GM21737 (cell line): ENCODE measurements around the gene RMRP.

Experiments
- ATAC-seq: cut with Tn5 transposase; IDR thresholded peaks from one replicate; pipeline ENCODE4 v1.9.1; 2021; ENCODE audit warnings: mild to moderate bottlenecking, moderate library complexity; ENCODE audit not compliant: unreplicated experiment

RMRP gene

DNA sequence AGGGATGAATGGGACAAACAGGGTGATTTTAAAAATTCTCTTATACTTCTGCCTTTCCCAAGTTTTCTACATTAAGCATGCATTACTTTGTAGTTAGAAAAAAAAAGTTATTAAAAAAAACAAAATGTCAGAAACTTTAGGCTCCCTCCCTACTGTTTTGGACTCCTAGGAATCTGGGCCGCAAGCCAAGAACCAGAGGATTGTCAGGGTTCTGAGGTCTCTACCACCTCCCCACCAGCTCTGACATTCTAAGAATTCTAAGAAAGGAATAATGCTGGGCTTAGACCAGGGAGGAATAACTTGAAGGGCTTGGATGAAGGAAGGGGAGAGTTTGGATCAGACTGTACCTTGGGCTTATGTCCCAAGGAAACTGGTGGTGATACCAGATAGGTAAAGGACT is 8.2 kb upstream of the RMRP start:
- ATAC-seq, result no peak

GRCh38 chr9:35665471-35665818 is 7.6 kb upstream of the RMRP start:
- ATAC-seq, result no peak

DNA sequence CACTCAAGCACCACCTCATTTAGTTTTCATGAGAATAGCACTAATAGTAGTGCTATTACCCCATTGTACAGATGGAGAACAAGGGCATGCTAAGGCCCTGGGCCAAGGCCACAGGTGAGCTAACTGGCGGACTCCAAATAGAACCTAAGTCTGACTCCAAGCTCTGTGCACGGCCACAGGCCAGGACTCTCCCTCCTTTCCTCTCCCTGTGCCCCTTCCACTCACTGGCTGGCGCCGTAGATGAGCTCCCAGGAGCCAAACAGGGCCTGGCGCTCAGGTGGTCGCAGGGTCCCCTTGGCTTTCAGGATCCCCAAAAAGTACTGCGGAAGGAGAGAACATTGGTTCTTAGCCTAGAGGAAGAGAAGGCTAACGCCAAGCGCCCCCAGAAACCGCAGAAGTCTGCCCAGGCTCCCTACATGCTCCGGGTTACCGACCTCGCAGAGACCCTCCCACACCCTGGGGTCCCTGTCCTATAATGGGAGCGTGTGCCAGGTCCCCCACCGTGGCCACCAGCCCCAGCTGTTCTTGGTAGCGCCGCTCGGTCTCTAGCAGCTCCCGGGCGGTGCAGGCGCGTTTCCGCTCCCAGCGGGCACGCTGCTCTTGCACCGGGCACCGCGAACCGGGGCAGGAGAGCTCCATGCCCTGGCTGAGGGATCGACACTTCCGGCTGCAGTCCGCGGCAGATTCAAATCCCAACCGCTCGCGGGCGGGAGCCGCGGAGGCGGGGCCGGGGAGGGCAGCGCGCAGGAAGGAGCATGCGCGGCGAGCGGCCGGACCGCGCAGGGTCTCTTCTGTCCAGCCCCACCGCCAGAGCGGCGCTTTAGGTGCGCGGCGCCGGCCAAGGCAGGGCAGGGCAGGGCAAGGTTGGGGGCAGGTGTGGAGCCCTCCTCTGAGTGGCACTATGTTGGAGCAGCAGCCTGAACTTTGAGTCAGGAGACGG is 7.0 kb upstream of the RMRP start, which contains the start of gene ARHGEF39:
Gene ARHGEF39, minus strand, starts transcription at position 665 of the 940 bp plus-strand sequence. Its CDS starts 26 bp downstream, at position 639.
- peak; percentile 73 for ATAC-seq

GRCh38 chr9:35662437-35662836 is 4.6 kb upstream of the RMRP start:
- no peak for ATAC-seq

DNA sequence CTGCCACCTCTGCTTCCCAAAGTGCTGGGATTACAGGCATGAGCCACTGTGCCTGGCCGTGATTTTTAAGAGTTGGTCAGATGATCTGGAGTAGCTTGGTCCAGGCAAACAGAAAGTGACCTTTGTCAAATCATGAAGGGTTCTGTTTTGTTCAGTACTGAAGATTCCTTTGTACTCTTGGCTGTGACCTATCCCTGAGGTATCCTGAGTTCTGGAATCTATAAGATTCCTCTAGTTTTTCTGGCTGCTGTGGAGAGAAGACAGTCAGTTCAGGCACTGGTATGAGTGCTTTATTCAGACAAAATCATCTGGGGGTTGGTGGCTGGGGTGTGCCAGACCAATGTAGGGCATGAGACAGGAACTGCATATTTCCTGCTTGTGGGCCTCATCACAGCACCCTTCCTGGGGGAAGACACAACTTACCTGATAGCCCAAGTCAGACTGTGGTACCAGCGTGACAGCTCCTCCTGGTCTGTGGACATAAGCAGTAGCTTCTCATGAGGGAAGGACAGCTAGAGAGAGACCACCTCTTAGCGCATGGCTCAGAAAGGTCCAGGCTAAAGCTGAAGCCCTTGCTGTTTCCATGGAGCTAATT is 4.0 kb upstream of the RMRP start:
- no peak for ATAC-seq

DNA sequence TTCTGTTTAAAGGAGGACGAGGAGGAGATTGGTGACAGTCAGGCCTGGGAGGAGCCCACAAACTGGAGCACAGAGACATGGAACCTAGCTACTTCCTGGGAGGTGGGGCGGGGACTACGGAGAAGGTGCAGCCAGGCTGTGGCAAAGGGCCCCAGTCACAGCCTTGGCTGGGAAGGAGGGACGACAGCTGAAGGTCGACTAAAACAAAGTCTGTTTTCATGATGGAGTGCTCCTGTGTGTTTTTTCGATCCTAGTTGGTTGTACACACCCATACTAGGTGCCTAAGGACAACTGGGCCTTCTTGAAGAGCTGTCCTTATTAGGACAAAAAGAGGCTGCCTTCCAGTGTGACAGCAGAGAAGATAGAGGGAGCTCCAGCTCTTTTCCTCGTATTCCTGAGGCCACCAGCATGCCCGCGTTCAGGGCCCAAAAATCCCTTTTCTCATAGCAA is 3.2 kb upstream of the RMRP start:
- ATAC-seq, result no peak

DNA sequence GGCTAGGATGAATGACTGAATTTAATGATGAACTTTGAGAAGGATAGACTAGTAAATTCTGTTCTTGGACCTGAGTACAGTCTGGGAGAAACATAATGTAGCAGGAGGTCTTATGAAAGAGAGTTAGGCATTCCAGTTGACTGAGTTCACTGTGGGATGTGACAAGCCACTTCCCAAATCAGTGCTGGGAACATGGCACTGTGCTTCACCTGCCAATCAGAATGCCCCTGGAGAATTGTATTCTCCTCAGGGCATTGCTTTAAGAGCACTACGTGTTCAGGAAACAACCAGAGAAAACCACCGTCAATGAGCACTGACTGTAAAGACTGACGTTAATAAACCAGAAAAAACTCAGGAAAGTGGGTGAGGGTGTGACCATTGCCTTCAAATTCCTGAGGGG is 1.5 kb upstream of the RMRP start:
- no peak for ATAC-seq

- ATAC-seq, result no peak
Observed at GRCh38 chr9:35658968-35659220, 1.1 kb upstream of the RMRP start.

DNA sequence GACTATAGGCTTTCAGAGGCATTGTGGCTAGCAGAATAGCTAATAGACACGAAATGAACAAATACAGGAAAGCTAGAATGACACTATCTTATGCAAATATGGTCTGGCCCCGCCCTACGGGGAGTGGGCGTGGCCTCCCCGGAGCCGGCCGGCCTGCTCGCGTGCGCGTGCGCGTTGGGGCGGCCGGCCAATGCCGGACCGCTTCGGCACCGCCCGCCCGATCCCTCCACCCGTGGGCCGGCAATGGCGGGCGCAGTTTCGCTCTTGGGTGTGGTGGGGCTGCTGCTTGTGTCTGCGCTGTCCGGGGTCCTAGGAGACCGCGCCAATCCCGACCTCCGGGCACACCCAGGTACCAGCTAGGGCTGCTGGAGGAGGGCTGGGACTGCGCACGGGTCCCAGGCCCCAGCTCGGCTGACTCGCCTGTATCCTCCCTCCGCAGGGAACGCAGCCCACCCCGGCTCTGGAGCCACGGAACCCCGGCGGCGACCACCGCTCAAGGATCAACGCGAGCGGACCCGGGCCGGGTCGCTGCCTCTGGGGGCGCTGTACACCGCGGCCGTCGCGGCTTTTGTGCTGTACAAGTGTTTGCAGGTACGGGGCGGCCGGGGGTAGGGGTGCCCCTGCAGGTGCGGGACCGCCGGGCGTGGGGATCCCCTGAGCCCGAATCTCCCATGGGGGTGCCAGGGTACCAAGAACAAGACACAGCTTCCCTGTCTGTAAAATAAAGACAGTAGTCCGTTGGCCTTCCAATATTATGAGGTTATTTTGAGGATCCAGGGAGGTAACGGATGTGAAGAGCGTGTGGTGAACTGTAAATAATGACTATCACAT is 533 bp upstream of the RMRP start, which contains the start of gene CCDC107:
Gene CCDC107, plus strand, starts transcription at position 156 of the 831 bp plus-strand sequence. Its CDS starts 88 bp downstream, at position 244.
- peak; percentile 52 for ATAC-seq

DNA sequence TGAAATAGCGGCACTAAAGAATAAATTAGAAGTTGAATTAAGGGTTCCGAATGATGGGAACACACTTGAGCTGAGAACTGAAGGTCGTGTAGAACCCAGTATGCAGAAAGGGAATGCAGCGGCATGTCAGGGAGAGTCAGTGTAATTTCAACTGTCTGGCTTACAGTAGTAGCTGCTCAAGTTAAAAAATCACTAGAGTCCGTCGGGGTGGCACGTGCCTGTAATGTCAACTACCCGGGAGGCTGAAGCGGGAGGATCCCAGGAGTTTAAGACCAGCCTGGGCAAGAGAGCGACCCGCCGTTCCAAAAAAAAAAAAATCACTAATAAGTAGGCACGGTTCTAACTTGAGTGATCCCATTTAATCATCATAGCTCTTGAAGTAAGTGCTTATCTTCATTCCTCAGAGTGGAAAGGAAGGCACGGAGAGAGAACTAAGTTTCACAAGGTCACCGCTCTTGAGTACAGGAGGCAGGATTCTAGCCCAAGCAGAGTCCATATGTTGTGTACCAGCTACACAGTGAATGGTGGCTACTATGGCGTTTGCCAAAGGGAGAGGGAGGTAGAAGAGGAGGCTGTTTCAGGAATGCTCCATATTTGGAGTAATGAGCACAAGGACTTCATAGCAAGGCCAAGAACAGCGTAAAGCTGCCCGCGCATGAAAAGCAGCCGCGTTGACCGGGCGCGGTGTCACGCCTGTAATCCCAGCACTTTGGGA is 831 bp downstream of the RMRP start:
- ATAC-seq, result no peak

GRCh38 chr9:35656348-35656747 is 1.5 kb downstream of the RMRP start:
- ATAC-seq, result no peak

DNA sequence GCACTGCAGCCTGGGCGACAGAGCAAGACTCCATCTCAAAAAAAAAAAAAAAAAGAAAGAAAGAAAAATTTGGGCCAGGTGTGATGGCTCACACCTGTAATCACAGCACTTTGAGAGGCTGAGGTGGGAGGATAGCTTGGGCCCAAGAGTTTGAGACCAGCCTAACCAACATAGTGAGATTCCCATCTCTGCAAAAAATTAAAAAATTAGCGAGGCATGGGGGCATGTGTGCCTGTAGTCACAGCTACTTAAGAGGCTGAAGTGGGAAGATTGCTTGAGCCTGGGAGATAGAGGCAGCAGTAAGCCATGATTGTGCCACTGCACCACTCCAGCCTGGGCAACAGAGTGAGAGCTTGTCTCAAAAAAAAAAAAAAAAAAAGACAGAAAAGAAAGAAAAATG is 4.2 kb downstream of the RMRP start:
- ATAC-seq, result no peak

DNA sequence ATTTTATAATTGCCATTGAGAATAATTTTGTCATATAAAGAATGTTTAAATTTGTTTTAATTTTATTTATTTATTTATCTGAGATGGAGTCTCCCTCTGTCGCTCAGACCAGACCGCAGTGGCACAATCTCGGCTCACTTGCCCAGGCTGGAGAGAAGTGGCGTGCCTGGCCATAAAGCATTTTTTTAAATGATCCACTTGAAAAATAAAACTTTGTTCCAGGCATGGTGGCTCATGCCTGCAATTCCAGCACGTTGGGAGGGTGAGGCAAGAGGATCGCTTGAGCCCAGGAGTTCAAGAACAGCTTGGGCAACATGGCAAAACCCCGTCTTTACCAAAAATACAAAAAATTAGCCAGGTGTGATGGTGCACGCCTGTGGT is 5.0 kb downstream of the RMRP start:
- no peak for ATAC-seq

DNA sequence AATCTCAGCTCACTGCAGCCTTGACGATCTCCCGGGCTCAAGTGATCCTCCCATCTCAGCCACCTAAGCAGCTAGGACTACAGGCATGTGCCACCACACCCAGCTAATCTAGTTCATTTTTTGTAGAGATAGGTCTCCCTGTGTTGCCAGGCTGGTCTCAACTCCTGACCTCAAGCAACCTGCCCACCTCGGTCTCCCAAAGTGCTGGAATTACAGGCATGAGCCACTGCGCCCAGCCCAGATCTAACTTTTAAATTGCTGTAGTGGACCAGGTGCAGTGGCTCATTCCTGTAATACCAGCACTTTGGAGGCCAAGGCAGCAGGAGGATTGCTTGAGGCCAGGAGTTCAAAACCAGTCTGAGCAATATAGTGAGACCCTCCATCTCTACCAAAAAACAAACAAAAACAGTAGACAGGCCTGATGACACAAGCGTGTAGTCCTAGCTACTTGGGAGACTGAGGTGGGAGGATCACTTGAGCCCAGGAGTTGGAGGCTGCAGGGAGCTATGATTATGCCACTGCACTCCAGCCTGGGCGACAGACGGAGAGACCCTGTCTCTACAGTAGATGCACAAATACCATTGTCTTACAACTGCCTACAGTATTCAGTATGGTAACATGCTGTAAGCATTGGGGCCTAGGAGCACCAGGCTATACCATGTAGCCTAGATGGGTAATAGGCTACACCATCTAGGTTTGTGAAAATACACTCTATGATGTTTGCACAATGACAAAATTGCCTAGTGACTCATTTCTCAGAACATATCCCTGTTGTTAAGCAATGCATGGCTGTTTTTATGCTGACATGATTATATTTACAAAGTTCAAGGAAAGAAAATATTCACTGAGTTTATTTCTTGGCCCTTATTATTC is 5.6 kb downstream of the RMRP start:
- ATAC-seq, result no peak

DNA sequence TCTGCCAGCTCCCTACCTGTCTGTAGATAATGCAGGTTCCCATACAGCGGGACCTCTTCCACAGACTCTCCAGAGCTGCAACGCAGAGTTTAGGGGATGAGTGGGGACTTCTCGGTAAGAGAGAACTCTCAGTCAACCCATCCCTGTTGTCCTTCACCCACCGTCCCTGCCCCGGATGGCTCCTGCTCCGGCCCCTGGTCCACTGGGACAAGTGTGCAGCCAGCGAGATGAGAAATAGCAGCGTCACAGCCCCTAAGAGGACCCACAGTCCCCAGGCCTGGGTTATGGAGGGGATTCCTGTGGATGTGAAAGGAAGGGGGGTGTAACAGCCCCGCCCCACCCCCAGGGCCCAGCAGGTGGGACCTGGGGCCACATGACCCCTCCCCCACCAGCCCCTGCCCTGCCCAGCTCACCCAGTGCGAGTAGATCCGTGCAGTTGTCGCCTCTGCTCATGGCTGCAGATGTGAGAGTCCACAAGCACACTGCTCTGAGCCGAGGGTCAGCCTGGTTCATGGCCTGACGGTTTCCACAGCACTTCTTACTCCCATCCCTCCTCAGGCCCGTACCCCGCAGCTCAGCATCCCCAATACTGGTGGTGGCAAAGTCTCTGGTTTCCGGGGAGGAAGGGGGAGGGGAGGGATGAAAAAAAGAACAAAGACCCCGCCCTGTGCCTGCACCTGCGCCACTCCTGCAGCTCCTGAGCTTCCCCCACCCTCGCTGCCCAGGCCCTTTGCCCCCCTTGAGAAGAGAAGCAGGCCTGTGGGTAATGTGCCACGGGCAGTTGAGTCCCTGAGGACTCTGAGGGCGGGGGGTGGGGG is 7.3 kb downstream of the RMRP start, which contains the start of gene SIT1:
Gene SIT1, minus strand, starts transcription at position 591 of the 818 bp plus-strand sequence. Its CDS starts 78 bp downstream, at position 513.
- no peak for ATAC-seq

GRCh38 chr9:35649431-35650340 is 8.1 kb downstream of the RMRP start:
- no peak for ATAC-seq

- peak; percentile 84 for ATAC-seq
Observed at GRCh38 chr9:35646533-35647265, 11.1 kb downstream of the RMRP start.
